Spleen (tissue), 7 donors: Measurements from ENCODE around the gene VGLL4.

ENCODE experiments used
- POLR2A ChIP-seq, 3 donors: fragments of 450-650 bp; IDR thresholded peaks; one replicate each; pipeline ENCODE4 v1.5.1; 2017; ENCODE audit warnings: antibody characterized with exemption in 3 of 3, mild to moderate bottlenecking in 1 of 3
- POLR2AphosphoS5 ChIP-seq, 3 donors: sonication (generic); formaldehyde crosslinking; IDR thresholded peaks; one replicate each; pipeline ENCODE4 v1.5.1; 2017; ENCODE audit warnings: antibody characterized with exemption in 3 of 3
- TF ChIP-seq, protein P1 (sequence below), 11 experiments: fragments of 200-600 bp in 7 of 11; fragments of 450-650 bp in 4 of 11; sonication (generic) in 4 of 11; IDR thresholded peaks in 8 of 11; conservative IDR thresholded peaks in 3 of 11; 1 replicate in 7 of 11; 2 replicates in 4 of 11; pipeline versions ENCODE4 v1.4.0 to v1.8.0; 2016 to 2021; ENCODE audit warnings: antibody characterized with exemption in 11 of 11, inconsistent platforms in 4 of 11, mild to moderate bottlenecking in 1 of 11
- donor health status: DM: no; HTN: no; CAD: no; lungs with moderate emphysema.
- donor health status: DM: no; HTN: no; CAD: no.
- donor health status: DM: no; HTN: no; CAD: no.

DNA sequence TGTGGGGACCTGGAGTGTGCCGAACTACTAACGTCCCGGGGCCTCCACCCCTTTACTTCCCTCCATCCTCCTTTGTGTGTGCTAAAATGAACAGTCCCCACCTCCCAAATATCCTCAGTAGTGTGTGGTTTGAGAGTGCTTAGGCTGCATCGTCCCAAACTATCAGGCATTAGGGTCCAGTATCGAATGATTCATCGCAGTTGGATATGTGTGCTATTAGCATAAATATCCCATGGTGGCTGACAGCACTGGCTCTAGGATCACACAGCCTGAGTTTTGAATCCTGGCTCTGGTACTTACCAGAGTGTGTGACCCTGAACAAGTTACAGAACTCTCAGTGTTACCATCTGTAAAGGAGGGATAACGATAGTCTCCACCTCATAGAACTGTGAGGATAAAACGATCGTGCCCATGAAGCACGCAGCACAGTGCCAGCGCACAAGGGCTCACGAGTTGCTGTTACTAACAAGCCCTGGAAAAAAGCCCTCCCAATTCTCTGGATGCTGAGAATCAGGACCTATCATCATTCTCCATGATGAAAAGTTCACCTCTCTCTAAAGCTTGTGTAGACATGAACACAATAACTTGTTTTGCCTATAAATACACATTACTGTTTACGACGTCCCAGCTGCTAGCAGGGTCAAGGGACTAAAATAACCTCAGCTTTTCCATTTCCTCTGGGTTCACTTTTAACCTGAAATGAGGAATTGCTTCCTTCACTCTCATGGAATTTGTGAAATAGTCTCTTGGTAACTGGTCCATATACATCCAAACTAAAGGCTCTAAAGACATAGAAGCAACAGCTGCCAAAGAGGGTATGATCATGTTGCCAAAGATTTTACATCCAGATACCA lies 51.0 kb downstream of the VGLL4 start:
- TF ChIP-seq, protein P1, sequence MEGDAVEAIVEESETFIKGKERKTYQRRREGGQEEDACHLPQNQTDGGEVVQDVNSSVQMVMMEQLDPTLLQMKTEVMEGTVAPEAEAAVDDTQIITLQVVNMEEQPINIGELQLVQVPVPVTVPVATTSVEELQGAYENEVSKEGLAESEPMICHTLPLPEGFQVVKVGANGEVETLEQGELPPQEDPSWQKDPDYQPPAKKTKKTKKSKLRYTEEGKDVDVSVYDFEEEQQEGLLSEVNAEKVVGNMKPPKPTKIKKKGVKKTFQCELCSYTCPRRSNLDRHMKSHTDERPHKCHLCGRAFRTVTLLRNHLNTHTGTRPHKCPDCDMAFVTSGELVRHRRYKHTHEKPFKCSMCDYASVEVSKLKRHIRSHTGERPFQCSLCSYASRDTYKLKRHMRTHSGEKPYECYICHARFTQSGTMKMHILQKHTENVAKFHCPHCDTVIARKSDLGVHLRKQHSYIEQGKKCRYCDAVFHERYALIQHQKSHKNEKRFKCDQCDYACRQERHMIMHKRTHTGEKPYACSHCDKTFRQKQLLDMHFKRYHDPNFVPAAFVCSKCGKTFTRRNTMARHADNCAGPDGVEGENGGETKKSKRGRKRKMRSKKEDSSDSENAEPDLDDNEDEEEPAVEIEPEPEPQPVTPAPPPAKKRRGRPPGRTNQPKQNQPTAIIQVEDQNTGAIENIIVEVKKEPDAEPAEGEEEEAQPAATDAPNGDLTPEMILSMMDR (IDR thresholded peaks at IDR 0.05 in 8 of 11, conservative IDR thresholded peaks at IDR 0.05 in 3 of 11): no peak
- TF ChIP-seq POLR2AphosphoS5 (IDR thresholded peaks at IDR 0.05): no peak
- no peak for TF ChIP-seq POLR2A (IDR thresholded peaks at IDR 0.05)
